T1000 (cell line): ENCODE results near the gene RASGRP2.

Experiments used
- DNase-seq: peaks from one replicate; lab custom pipeline; 2025; ENCODE audit warnings: mixed read lengths; lab: John Stamatoyannopoulos, UW

RASGRP2 gene

DNA sequence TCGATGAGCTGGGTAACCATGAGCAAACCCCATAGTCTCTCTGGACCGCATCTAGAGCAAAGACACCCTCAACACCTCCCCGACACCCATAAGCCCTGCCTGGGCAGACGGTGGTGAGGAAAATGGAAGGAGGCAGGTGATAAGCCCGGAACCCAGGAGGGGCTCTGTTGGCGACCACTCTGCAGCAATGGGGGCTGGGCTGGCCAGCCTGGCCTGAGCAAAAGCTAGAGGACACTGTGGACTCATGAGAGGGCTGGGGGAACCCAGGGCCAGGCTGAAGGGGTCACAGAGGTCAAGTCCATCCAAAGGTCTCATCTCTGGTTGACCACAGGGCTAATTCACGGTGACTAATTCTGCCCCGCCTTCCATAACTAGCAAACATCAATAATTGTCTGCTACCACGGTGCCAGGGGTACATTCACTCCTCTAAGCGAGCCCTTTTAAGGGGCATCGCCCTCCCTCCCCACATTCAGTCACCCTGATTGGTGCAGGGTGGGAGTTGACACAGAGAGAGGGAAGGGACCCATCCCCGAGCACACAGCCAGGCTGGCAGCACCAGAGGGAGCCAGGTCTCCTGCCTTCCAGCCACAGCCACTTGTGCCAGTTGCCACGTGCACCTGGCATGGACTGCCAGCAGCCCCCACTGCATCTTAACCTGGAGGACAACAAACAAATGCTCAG is 11.9 kb upstream of the RASGRP2 start:
- no peak for DNase-seq

DNA sequence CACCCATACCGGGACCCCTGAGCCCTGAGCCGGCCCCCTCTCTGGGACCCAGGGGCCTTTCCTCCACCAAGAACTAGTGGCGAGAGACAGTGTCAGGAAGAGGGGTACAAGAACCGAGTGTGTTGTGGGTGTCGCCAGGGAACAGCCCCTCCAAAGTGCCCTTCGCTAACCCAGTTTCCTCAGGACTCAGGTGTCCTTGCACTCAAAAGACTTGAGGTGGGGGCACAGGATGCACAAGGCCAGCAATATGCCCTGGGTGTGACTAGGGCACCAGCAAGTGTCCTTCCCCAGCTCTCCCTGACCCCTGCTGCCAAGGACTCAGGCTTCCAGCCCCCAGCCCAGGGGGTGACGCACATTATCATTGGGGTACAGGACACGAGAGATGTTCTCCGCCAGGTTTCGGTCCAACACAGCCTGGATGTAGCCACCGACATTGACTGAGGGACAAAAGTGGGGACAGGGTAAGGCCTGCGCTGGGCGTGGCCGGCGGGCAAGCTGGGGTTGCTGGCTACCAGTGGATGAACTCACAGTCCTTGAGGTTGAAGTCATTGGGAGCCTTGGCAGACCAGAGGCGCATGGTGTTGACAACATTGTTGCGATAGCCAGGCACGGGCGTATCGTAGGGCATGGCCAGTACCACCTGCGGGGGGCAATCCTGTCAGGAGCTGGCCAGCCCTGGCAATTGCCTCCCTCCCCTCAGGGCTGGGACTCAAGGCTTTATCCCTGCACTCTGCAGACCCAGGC is 11.1 kb upstream of the RASGRP2 start:
- no peak for DNase-seq

GRCh38 chr11:64754124-64754918 is 10.4 kb upstream of the RASGRP2 start:
- no peak for DNase-seq

- DNase-seq: no peak
Observed at GRCh38 chr11:64753380-64754123, 9.6 kb upstream of the RASGRP2 start.

DNA sequence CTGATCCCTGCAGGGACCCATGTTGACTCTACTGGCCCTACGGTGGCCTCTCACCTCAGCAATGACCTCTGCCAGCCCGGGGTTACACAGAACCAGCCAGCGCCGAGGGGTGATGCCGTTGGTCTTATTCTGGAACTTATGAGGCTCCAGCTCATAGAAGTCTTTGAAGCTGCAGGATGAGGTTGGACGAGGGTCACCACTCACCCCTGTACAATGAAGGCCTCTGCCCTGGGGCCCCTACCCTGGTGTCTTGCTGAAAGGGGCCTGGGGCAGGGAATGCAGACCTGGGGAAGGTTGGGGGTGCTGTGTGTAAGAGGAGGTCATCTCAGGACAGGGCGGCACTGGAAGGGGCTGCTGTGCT is 9.1 kb upstream of the RASGRP2 start:
- no peak for DNase-seq

DNA sequence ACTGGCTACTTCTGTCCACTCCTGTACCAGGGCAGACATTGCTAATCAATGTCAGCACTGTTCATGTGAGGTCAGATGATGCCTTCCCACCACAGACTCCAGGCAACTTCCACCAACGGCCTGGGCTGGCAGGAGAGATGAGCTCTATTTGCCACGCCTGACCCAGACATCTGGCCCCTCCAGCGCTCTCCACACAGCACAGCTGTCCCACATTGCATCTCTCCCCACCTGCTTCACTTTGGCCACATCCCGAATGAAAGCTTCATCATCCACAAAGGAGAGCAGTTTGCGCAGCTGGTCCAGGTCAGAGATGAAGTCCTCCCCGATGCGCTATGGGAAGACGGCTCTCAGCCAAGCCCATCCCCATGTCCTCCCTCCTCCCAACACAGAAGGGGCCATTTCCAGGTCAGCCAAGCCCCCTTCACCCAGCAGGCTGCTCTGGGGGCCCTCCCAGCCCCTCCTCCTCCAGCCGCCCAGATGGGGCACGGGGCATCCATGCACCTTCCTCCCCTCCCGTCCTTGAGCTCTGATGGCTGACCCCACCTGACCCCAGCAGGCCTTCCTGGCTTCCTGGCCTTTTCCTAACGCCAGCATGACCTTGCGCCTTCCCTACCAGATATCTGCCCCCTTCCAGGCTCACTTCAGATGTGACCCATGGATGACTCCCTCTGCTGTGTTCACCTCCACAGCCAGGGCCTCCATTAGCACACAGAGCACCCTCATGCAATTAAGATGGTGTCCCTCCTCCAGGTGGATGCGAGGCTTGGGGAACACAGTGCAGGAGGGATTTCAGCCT is 8.4 kb upstream of the RASGRP2 start:
- DNase-seq: no peak

GRCh38 chr11:64751580-64751979 is 7.6 kb upstream of the RASGRP2 start:
- DNase-seq: no peak

DNA sequence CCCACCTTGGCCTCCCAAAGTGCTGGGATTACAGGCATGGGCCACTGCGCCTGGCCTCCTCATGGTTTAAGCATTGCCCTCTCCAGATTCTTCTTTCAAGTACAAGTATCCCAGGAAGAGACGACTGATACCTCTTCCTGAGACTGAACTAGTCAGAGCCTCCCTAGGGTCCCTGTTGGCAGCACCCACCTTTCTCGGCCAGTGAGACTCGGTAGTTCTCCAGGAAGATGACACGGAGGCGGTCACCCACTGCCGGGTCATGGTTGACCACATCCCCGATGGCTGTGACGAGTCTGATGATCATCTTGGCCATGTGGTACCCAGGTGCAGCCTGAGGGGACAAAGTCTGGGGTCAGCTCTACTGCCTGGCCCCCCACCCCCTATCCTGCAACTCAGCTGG is 7.2 kb upstream of the RASGRP2 start:
- DNase-seq: no peak

GRCh38 chr11:64750361-64751054 is 6.6 kb upstream of the RASGRP2 start:
- no peak for DNase-seq

DNA sequence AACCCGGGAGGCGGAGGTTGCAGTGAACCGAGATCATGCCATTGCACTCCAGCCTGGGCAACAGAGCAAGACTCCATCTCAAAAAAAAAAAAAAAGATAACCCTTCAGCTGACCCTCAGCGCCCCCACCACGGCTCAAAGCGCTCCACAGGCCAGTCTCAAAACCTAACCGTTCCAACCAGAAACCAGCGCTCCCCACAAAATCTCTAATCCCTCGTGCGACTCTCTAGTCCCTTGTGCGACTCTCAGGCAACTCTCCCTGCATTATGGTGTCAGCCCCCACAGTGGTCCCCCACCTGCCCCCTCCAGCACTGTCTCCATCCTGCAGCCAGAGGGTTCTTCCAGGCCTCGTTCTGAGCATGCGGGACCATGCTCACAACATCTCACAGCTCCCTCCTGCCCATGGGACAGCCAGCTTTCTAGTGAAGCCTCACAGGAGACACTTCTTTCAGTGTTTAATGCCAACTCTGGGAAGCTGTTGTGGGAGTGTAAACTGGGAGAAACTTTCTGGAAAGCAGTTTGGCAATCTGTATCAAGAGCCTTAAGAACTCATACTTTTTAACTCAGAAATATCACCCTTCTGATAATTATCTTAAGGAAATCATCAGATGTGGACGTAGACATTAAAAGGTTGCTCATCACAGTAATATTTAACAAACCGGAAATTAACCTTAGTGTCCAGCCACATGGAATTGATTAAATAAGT is 4.2 kb upstream of the RASGRP2 start:
- no peak for DNase-seq

DNA sequence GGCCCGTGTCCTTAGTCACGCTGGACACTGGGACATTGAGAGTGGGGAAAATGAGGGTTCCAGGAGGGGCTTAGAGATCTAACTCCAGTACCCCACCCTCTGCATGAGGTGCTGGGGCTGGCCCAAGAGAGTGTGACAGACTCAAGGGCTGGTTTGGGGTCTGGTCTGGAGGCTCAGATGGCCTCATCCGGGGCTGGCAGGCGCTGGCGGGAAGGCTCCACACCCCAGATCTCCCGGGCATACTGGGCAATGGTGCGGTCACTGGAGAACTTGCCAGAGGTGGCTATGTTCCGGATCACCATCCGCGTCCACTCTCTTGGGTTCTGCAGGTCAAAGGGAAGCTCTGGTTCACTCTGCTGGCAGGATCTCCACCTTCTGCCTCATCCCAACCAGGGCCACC is 2.5 kb upstream of the RASGRP2 start:
- no peak for DNase-seq

DNA sequence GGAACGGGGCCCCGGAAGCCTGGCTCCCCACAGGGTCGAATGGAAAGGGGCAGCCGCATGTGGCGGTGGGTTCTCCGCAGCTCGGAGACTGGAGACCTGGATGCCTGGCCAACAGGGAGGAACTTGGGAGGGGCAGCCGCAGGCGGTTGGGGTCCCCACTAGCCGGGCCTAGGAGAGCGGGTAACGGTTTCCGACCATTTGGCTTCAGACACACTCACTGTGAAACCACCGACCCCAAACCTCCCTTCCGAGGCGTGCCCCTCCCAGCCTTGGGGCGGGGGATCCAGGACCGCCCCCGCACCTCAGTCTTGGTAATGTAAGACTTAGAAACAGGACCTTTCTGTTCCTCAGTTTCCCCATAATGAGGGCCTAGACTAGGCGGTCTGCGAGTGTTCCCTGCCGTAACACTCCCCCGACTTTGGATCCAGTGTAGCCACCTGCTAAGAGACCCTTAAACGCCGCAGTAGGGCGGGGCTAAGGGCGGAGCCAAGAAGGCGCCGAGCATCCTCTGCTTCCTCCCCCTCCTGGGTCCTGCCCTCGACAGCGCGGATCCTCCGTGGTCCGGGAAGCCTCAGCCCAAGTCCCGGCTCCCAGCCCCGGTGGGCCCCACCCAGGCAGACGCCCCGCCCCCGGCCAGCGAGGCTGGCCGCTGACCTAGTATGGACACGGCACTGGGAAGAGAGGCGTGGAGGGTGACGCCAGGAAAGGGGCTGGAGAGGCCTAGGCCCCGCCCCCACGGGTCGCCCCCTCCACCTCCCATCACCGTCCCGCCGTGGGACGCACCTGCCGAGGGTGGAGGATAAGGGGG is 1.8 kb upstream of the RASGRP2 start:
- no peak for DNase-seq

GRCh38 chr11:64745189-64745520 is 1.2 kb upstream of the RASGRP2 start:
- DNase-seq: no peak

DNA sequence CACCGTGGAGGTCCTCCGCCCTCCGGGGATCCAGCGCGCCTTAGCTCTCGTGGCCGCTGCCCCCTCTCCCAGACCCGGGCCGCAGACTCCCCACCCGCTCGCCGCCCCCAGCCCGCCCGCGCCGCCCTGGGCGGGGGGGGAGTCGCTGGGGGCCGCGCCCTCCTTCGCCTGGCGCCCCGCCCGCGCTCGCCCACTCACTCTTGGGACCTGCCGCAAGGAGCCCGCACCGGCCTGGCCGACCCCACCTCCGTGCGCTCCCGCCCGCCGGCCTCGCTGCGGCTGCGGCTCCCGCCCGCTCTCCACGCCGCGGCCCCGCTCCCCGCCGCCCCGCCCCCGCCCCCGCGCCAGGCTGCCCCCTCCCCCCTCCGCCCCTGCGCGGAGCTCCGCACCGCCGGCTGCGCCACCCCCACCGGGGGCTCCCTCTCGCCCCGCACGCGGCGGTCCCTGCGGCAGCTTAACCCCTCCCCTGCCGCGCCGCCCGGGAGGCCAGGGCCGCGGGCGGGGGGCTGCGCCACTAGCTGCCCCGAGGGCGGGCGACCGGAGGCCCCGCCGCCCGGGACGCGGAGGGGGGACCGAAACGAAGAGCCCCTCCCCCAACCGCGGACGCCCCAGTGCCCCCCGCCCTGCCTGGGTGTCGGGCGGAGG is 724 bp upstream of the RASGRP2 start:
- no peak for DNase-seq

DNA sequence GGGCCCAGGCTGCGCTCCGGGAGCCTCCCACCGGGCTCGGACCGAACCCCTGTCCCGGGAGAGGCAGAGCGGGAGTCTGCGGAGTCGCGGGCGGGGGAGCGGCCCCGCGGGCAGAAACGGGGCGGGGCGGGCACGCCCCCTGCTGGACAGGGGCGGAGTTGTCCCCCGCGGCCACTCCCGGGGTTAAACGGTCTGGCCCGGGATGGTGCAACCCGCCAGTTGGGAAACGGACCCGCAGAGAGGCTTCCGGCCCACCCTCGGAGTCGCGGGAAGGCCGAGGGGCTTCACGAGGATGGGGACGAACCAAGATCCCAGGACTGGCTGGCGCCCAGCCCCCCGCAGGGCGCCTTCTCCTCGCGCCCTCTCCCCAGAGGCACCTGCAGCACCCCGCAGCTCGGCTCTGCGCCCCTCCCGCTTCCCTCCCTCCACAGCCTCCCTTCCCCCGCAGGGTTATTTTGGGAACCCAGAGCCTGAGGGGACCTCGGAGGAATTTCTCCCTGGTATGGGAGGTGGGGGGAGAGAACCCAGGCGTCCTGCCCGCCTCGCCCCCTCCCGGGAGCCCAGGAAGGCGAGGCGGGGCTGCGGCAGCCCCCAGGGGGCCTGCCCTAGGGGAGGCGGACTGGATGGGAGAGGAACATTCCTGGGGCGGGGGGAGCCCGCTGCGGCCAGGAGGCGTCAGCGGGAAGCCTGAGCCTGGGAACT is 902 bp downstream of the RASGRP2 start:
- peak; percentile 69 for DNase-seq

DNA sequence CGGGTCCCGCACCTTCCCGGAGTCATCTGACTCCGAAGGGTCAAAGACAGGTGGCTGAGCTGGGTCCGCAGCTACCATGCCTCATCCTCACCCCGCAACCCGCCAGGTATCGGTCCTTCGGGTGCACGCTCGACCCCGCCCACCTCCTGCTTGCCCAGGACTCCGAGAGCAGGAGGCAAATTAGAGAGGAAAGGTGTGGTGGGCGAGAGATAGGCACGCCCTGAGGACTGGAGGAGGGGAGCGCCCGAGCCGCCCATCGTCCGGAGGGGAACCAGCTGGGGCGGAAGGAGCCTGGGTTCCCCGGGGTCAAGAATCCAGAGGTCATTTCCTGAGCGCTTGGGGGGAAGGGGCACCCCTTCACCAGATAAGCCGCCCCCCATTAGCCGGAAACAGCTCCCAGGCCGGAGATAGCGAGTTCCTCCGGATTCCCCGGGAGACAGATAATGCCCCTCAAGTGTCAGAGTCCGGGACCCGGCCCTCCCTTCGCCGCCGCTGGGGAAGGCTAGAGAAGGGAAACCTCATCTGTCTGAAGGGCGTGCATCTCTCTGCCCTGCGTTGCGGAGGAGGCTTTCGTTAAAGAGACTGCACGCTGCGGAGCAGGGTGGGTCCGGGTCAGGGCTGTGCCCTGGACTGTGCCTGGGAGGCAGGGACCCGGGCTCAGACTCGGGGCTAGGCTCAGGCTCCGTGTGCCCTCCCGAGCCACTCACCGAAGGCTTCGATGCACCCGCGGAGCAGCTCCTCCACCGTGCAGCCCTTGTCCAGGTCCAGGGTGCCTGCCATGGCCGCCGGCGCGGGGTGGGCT is 1.7 kb downstream of the RASGRP2 start:
- DNase-seq: no peak

- no peak for DNase-seq
Observed at GRCh38 chr11:64741375-64742086, 2.4 kb downstream of the RASGRP2 start.
